Parathyroid adenoma (tissue), 2 donors: Measurements from ENCODE around the gene PCF11.

Source experiments
- H2AFZ ChIP-seq: fragments of 300-600 bp; sonication (generic); one replicate; pipeline ENCODE4 v1.7.0; 2017; ENCODE audit warnings: antibody characterized with exemption, mild to moderate bottlenecking
- H3K27ac ChIP-seq: fragments of 300-600 bp; sonication (generic); one replicate; pipeline ENCODE4 v1.7.0; 2017
- H3K27me3 ChIP-seq: fragments of 300-600 bp; sonication (generic); one replicate; pipeline ENCODE4 v1.7.0; 2017; ENCODE audit warnings: low read length; ENCODE audit not compliant: control insufficient read depth, insufficient read depth
- H3K36me3 ChIP-seq: fragments of 300-600 bp; sonication (generic); one replicate; pipeline ENCODE4 v1.7.0; 2017; ENCODE audit warnings: low read length; ENCODE audit not compliant: control insufficient read depth, insufficient read depth
- H3K4me1 ChIP-seq: fragments of 300-600 bp; sonication (generic); one replicate; pipeline ENCODE4 v1.7.0; 2017; ENCODE audit warnings: control low read depth
- H3K4me2 ChIP-seq: fragments of 300-600 bp; sonication (generic); one replicate; pipeline ENCODE4 v1.7.0; 2017; ENCODE audit warnings: low read length
- H3K4me3 ChIP-seq: fragments of 300-600 bp; sonication (generic); one replicate; pipeline ENCODE4 v1.7.0; 2017; ENCODE audit warnings: low read depth, low read length
- H3K79me2 ChIP-seq: fragments of 300-600 bp; sonication (generic); one replicate; pipeline ENCODE4 v1.7.0; 2017; ENCODE audit warnings: control low read depth
- H3K9ac ChIP-seq: fragments of 300-600 bp; sonication (generic); one replicate; pipeline ENCODE4 v1.7.0; 2017; ENCODE audit warnings: mild to moderate bottlenecking
- H3K9me3 ChIP-seq: fragments of 300-600 bp; sonication (generic); one replicate; pipeline ENCODE4 v1.7.0; 2017; ENCODE audit warnings: low read length; ENCODE audit not compliant: control insufficient read depth
- TF ChIP-seq, protein P1 (sequence below): fragments of 300-600 bp; sonication (generic); IDR thresholded peaks from one replicate; pipeline ENCODE4 v1.7.0; 2017; ENCODE audit warnings: antibody characterized with exemption, mild to moderate bottlenecking
- donor health status: primary hyperparathyroidism.

The PCF11 gene

DNA sequence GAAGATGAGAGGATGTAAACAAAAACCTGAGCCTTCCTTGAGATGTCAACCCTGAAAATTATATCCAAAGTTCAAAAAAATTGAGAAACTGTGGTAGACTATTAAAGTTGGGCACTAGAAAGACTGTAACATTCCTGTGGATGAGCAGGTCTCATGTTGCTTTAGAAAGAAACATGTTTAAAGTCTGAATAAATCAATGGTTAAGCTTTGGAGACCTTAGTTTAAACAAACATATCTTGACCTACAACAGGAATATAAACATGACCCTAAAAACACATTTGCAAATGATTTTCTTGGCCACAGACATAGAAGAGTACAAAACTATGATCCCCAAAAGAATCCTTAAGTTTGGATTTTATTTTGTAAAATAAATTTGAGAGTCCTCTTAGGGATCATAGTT, 38.1 kb upstream of the PCF11 start:
- TF ChIP-seq, protein P1, sequence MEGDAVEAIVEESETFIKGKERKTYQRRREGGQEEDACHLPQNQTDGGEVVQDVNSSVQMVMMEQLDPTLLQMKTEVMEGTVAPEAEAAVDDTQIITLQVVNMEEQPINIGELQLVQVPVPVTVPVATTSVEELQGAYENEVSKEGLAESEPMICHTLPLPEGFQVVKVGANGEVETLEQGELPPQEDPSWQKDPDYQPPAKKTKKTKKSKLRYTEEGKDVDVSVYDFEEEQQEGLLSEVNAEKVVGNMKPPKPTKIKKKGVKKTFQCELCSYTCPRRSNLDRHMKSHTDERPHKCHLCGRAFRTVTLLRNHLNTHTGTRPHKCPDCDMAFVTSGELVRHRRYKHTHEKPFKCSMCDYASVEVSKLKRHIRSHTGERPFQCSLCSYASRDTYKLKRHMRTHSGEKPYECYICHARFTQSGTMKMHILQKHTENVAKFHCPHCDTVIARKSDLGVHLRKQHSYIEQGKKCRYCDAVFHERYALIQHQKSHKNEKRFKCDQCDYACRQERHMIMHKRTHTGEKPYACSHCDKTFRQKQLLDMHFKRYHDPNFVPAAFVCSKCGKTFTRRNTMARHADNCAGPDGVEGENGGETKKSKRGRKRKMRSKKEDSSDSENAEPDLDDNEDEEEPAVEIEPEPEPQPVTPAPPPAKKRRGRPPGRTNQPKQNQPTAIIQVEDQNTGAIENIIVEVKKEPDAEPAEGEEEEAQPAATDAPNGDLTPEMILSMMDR = no peak
- H3K79me2 ChIP-seq = no peaks in the 10 kb centered on the region
- no peak overlapping the region for H3K27ac ChIP-seq
- no peak overlapping the region for H3K4me3 ChIP-seq
- H3K4me1 ChIP-seq = no peaks in the 10 kb centered on the region
- no peak overlapping the region for H2AFZ ChIP-seq
- H3K4me2 ChIP-seq = no peak overlapping the region
- H3K36me3 ChIP-seq = no peaks in the 10 kb centered on the region
- H3K27me3 ChIP-seq = no peaks in the 10 kb centered on the region
- H3K9ac ChIP-seq = no peak overlapping the region
- H3K9me3 ChIP-seq = no peaks in the 10 kb centered on the region

DNA sequence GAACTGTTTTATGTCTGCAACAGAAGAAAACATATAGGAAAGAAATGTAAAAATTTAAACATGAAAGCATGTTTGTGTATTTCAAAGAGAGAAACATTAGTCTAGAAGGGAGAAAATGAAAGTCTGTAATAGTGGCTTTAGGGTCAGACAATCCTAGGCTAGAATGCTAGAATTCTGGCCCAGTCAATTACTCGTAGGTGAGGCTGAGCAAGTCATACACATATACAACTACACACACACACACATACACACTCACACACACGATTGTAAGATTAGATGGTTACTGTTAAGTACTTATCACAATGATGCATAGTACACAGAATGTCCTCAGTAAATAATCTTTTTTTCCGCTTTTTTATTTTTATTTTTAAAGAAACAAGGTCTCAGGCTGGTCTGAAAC, 37.7 kb upstream of the PCF11 start:
- no peak overlapping the region for H2AFZ ChIP-seq
- H3K79me2 ChIP-seq = no peaks in the 10 kb centered on the region
- H3K27ac ChIP-seq = no peak overlapping the region
- H3K36me3 ChIP-seq = no peaks in the 10 kb centered on the region
- no peak overlapping the region for H3K4me2 ChIP-seq
- no peak overlapping the region for H3K4me3 ChIP-seq
- no peak overlapping the region for H3K9ac ChIP-seq
- TF ChIP-seq, protein P1 = no peak
- no peaks in the 10 kb centered on the region for H3K4me1 ChIP-seq
- no peaks in the 10 kb centered on the region for H3K9me3 ChIP-seq
- no peaks in the 10 kb centered on the region for H3K27me3 ChIP-seq

DNA sequence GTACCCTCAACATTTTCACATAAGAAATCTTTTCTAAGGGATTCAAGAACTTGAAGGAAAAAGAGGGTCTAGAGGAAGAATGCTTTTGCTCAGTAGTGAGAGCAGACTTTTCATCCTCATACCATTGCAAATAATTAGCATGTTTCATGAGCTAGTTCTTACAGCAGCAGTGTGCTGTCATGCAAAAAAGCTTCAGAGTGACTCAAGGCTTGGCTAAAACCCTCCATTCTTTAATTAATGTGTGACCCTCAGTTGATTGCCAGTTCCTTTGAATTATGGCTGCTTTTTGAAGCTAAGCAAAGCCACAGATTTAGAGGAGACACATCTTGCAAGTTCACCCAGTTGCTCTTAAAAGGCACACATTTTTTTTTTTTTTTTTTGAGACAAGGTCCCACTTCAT, 36.6 kb upstream of the PCF11 start:
- H3K4me3 ChIP-seq = no peak overlapping the region

DNA sequence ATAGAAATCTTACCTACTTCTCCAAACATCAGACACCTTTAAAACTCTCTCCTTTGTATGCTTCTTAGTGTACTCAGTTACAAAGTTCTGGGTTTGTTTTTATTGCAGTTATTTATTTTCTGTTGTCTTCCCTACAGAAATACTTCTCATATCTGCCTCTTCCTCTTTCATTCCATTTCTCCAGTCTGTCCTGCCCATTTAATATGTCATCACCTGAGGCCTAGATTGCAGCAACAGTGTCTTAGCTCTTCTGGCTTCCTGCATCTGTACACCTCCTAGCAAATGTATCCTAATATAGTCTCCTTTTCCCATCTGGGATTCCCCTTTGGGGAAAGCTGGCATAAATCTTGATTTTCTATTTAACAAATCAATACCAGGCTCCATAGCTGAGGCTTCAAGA, 34.9 kb upstream of the PCF11 start:
- Histone ChIP-seq H3K27ac (no peak overlapping the region), H3K79me2 (no peaks in the 10 kb centered on the region), H2AFZ (no peak overlapping the region), H3K36me3 (no peaks in the 10 kb centered on the region), H3K9ac (no peak overlapping the region), H3K27me3 (no peaks in the 10 kb centered on the region), H3K4me1 (no peaks in the 10 kb centered on the region), H3K4me2 (no peak overlapping the region), H3K4me3 (no peak overlapping the region), H3K9me3 (no peaks in the 10 kb centered on the region)
- TF ChIP-seq, protein P1 = no peak

More for the DNA sequence above, 36.6 kb upstream of the PCF11 start:
- no peaks in the 10 kb centered on the region for H3K79me2 ChIP-seq
- no peaks in the 10 kb centered on the region for H3K9me3 ChIP-seq
- no peak overlapping the region for H3K27ac ChIP-seq
- no peaks in the 10 kb centered on the region for H3K27me3 ChIP-seq
- no peak overlapping the region for H3K9ac ChIP-seq
- TF ChIP-seq, protein P1 = no peak
- H2AFZ ChIP-seq = no peak overlapping the region
- H3K4me2 ChIP-seq = no peak overlapping the region
- H3K36me3 ChIP-seq = no peaks in the 10 kb centered on the region
- no peaks in the 10 kb centered on the region for H3K4me1 ChIP-seq

DNA sequence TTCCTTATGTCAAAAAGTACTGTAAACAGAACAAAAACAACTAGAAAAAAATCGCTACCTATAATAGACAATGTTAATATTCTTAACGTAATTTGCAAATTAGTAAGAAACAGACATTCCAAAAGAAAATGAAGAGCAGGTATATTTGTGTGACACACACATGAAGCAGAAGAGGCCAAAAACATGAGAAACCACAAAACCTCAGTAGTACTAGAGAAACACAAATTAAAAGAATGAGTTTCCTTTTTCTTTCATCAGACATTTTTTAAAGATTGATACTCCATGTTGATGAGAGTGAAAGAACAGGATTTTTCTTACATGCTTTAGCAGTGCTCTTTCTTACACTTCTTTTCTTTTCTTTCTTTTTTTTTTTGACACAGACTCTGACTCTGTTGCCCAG, 34.2 kb upstream of the PCF11 start:
- no peaks in the 10 kb centered on the region for H3K79me2 ChIP-seq
- no peaks in the 10 kb centered on the region for H3K27me3 ChIP-seq
- H3K9ac ChIP-seq = no peak overlapping the region
- H3K4me3 ChIP-seq = no peak overlapping the region
- no peaks in the 10 kb centered on the region for H3K36me3 ChIP-seq
- no peaks in the 10 kb centered on the region for H3K9me3 ChIP-seq
- H3K4me1 ChIP-seq = no peaks in the 10 kb centered on the region
- H3K4me2 ChIP-seq = no peak overlapping the region
- H2AFZ ChIP-seq = no peak overlapping the region
- no peak overlapping the region for H3K27ac ChIP-seq
- TF ChIP-seq, protein P1 = no peak
